ENCODE results near the gene FIBP. TPM values are rescaled to one million over a fixed set of nuclear protein-coding genes. Genes with fewer than 3 reads are reported as not detected.
A peak's percentile ranks its signal among the peaks of the same experiment; 100 is the strongest.
"Not testable (repeated sequence)": the region's sequence is repeated elsewhere in the genome, so short reads cannot be mapped to it uniquely, and the experiment has no call there.

FIBP gene
- total RNA-seq, 1 donor from 2014 or later = 161 TPM

- peak; percentile 51 for DNase-seq
Measured at GRCh38 chr11:65912845-65913244, 24.6 kb upstream of the FIBP start.

GRCh38 chr11:65911682-65912568, 23.7 kb upstream of the FIBP start:
- peak; percentile 56 for DNase-seq

GRCh38 chr11:65907878-65908277, 19.6 kb upstream of the FIBP start:
- no peak for DNase-seq

- no peak for DNase-seq
Measured at GRCh38 chr11:65906602-65907001, 18.3 kb upstream of the FIBP start.

GRCh38 chr11:65903715-65904114, 15.4 kb upstream of the FIBP start:
- DNase-seq = no peak

- DNase-seq = no peak
Measured at GRCh38 chr11:65903068-65903481, 14.8 kb upstream of the FIBP start.

- no peak for DNase-seq
Measured at GRCh38 chr11:65900899-65901180, 12.6 kb upstream of the FIBP start.

- peak; percentile 97 for DNase-seq
Measured at GRCh38 chr11:65900125-65900898, 12.0 kb upstream of the FIBP start, which contains the start of gene FOSL1. FOSL1 (minus strand) TSS chr11:65900388; CDS start chr11:65900339, 49 bp downstream.

GRCh38 chr11:65899356-65900124, 11.3 kb upstream of the FIBP start:
- peak; percentile 83 for DNase-seq

GRCh38 chr11:65898656-65899355, 10.5 kb upstream of the FIBP start:
- DNase-seq = no peak

- no peak for DNase-seq
Measured at GRCh38 chr11:65897020-65897471, 8.8 kb upstream of the FIBP start.

GRCh38 chr11:65896034-65896999, 8.0 kb upstream of the FIBP start:
- no peak for DNase-seq

GRCh38 chr11:65895482-65895981, 7.3 kb upstream of the FIBP start:
- DNase-seq = no peak

GRCh38 chr11:65894034-65894591, 5.8 kb upstream of the FIBP start:
- peak; percentile 71 for DNase-seq

GRCh38 chr11:65892661-65893317, 4.5 kb upstream of the FIBP start:
- DNase-seq = no peak

GRCh38 chr11:65892137-65892540, 3.9 kb upstream of the FIBP start:
- not testable (repeated sequence) for DNase-seq

GRCh38 chr11:65891219-65892136, 3.2 kb upstream of the FIBP start:
- DNase-seq = peak; percentile 96

- peak; percentile 97 for DNase-seq
Measured at GRCh38 chr11:65890324-65891218, 2.3 kb upstream of the FIBP start, which contains the start of gene CCDC85B. CCDC85B (plus strand) TSS chr11:65890673; CDS start chr11:65890784, 111 bp downstream.

Measured in dermis blood vessel endothelial cell (primary cell).